Measurements from ENCODE around the gene EVA1C.

- TF ChIP-seq CTCF (IDR thresholded peaks at IDR 0.05), result no peak
- TF ChIP-seq POLR2A (IDR thresholded peaks at IDR 0.05), result no peak
Observed at GRCh38 chr21:32393677-32394001, 18.9 kb upstream of the EVA1C start.

Data from lower leg skin (tissue), 3 donors.